Activated B cell treated with CpG ODN at 0.5 μM for 24 hours (primary cell): ENCODE measurements around the gene TATDN2. TPM values are rescaled to one million over a fixed set of nuclear protein-coding genes. Genes with fewer than 3 reads are reported as not detected.

Experiments
- ATAC-seq: fragments of 200-7000 bp; cut with Tn5 transposase; one replicate; pipeline ENCODE4 v1.10.0; 2021; ENCODE audit warnings: low read depth, mild to moderate bottlenecking, moderate library complexity
- CTCF ChIA-PET: fragments of 350-600 bp; sonication (Branson Sonifier 250); formaldehyde crosslinking; loops from one replicate; lab custom pipeline; 2021; ENCODE audit warnings: antibody characterized with exemption; lab: Charles Lee
- POLR2A ChIA-PET: fragments of 350-600 bp; sonication (Branson Sonifier 250); formaldehyde crosslinking; loops from one replicate; lab custom pipeline; 2021; ENCODE audit warnings: antibody characterized with exemption; lab: Charles Lee
- DNase-seq: peaks from one replicate; pipeline ENCODE4 v3.0.0; 2022
- H3K27ac Mint-ChIP-seq: one replicate; pipeline ENCODE4 v1.8.0; 2020; ENCODE audit warnings: mixed read lengths
- H3K27me3 Mint-ChIP-seq: one replicate; pipeline ENCODE4 v1.8.0; 2021; ENCODE audit warnings: mixed read lengths
- H3K36me3 Mint-ChIP-seq: one replicate; pipeline ENCODE4 v1.8.0; 2021; ENCODE audit warnings: low read depth, mixed read lengths
- H3K4me1 Mint-ChIP-seq: one replicate; pipeline ENCODE4 v1.8.0; 2021; ENCODE audit warnings: mixed read lengths
- H3K4me3 Mint-ChIP-seq: one replicate; pipeline ENCODE4 v1.8.0; 2020; ENCODE audit warnings: mild to moderate bottlenecking, mixed read lengths
- H3K9me3 Mint-ChIP-seq: one replicate; pipeline ENCODE4 v1.8.0; 2020; ENCODE audit warnings: mixed read lengths
- intact Hi-C: fragments of 100-400 bp; cut with micrococcal nuclease; formaldehyde crosslinking; loops from one replicate; pipeline ENCODE4 v1.15.1; 2024
- total RNA-seq: library from RNA; stranded (reverse); gene quantifications from 2 replicates; pipeline ENCODE4 v1.2.3, GENCODE V29; 2022
- TF ChIP-seq, protein P1 (sequence below): fragments of 200-600 bp; IDR thresholded peaks from one replicate; pipeline ENCODE4 v1.8.0; 2022; ENCODE audit warnings: antibody characterized with exemption, mild to moderate bottlenecking

Gene TATDN2
- total RNA-seq, 1 donor from 2014 or later: 55.6 TPM

DNA sequence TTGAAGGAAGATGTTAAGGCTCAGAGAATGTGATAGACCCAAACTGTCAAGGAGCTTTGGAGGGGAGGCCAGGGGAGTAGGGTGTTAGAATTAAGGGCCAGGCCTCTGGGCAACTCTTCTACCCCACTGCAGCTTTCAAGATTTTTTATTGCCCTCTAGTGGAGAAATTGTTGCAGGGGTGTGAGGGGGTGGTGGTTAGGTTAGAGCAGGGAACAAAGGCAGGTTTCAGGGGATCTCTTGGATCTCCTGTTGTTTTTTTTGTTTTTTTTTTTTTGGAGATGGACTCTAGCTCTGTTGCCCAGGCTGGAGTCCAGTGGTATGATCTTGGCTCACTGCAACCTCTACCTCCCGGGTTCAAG, 74.1 kb downstream of the TATDN2 start:
- peaks cover 31% of the 10 kb centered on the region for H3K4me1 Mint-ChIP-seq
- DNase-seq (no peak), ATAC-seq (no peak)
- no peaks in the 10 kb centered on the region for H3K9me3 Mint-ChIP-seq
- H3K27ac Mint-ChIP-seq: no peak overlapping the region
- intact Hi-C loops: loop anchor here (5.0 to 10.0 kb wide), 3 partner anchors 528 to 1360 kb away; partner anchors contain the start of genes ARPC4, RAD18 and TADA3
- TF ChIP-seq, protein P1, sequence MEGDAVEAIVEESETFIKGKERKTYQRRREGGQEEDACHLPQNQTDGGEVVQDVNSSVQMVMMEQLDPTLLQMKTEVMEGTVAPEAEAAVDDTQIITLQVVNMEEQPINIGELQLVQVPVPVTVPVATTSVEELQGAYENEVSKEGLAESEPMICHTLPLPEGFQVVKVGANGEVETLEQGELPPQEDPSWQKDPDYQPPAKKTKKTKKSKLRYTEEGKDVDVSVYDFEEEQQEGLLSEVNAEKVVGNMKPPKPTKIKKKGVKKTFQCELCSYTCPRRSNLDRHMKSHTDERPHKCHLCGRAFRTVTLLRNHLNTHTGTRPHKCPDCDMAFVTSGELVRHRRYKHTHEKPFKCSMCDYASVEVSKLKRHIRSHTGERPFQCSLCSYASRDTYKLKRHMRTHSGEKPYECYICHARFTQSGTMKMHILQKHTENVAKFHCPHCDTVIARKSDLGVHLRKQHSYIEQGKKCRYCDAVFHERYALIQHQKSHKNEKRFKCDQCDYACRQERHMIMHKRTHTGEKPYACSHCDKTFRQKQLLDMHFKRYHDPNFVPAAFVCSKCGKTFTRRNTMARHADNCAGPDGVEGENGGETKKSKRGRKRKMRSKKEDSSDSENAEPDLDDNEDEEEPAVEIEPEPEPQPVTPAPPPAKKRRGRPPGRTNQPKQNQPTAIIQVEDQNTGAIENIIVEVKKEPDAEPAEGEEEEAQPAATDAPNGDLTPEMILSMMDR: no peak
- ChIA-PET CTCF (interaction anchor here (2.1 kb wide), 1 partner anchor 390 kb away, joined by 5 read pairs; no protein-coding TSS in a partner anchor), POLR2A (interaction anchor here (0.6 to 2.8 kb wide), 5 partner anchors 67 to 479 kb away, joined by 4 to 18 read pairs (median 11); partner anchors contain the start of genes CRELD1, EMC3 and RPUSD3)
- H3K27me3 Mint-ChIP-seq: peaks cover 9% of the 10 kb centered on the region
- H3K4me3 Mint-ChIP-seq: no peak overlapping the region
- peaks cover 17% of the 10 kb centered on the region for H3K36me3 Mint-ChIP-seq

DNA sequence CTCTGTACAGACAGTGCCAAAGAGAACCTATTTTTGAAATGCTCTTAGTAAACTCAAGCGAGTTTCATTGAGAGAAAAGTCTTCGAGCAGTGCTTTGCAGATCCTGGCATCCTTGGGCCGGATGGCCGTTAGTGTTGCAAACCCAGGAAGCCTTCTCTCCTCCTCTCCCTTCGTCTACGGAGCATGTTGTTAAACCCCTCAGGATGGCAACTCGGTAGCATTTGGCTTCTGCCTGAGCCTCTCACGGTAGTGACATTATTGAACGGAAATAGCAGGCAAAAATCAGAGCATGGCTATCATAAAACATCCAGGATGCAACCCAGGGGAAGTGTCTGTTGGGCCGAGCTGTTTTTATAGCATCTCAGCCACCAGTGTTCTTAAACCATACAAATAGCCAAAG, 79.3 kb downstream of the TATDN2 start:
- Mint-ChIP-seq H3K27ac (no peak overlapping the region), H3K36me3 (no peaks in the 10 kb centered on the region), H3K9me3 (no peaks in the 10 kb centered on the region), H3K27me3 (peaks cover 27% of the 10 kb centered on the region), H3K4me3 (no peak overlapping the region), H3K4me1 (peaks cover 8% of the 10 kb centered on the region)
- ChIA-PET POLR2A (no interaction called here), CTCF (no interaction called here)
- TF ChIP-seq, protein P1: no peak
- DNase-seq: no peak
- ATAC-seq: no peak
- intact Hi-C loops: loop anchor here (10.0 kb wide), 1 partner anchor 533 kb away; the partner anchor contains the start of genes ARPC4 and TADA3

DNA sequence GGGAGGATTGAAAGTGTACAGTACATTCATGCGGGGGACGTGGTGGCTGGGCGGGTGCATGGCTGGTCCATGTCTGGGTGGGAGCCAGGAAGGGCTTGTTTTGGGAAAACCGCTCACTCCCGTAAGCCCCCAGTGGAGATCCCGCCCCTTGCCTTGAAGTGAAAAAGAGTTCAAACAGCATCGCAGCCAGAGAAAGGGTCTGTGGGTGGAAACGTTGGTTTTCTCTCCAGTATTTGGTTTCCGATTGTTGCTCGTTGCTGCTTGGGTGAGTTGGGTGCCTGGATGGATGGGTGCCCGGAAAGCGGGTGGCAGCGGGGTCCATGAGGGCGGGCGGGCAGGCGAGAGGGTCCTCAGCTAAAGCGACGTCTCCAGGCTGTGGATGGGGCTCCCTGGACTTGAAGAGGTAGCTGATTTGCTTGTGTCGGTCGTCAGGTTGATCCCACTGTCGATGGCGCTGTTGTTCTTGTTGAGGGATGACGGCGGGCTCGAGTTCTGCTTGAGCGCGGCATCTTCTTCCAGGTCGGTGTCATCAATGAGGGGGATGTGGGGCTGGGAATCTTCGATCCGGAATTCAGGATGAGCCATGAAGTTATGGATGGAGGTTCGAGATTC, 80.3 kb downstream of the TATDN2 start:
- intact Hi-C loops: loop anchor here (10.0 kb wide), 1 partner anchor 534 kb away; the partner anchor contains the start of genes ARPC4 and TADA3

DNA sequence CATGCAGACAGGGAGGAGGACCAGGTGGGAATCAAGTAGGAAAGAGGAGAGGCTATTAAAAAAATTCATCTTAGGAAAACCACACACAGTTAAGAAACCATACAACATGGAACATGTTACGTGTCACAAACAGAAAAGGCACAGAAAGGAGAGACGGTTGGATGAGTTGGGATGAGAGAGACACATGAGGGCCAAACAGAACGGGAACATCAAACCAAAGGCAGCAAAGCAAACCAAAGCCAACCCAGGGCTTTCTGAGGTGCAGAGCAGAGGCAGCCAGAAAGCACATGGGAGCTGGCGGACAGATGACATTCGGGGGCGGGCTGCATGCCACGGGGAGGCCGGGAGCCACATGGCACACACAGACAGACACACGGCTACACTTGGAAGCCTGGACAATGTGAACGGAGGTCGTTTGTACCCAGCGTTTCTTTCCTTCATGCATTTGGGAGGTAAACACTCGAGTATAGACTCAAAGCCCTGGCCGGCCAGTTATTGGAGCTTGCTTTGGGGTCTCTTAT, 81.3 kb downstream of the TATDN2 start:
- Mint-ChIP-seq H3K4me1 (peaks cover 23% of the 10 kb centered on the region), H3K9me3 (no peaks in the 10 kb centered on the region), H3K36me3 (no peaks in the 10 kb centered on the region), H3K4me3 (no peak overlapping the region), H3K27me3 (peaks cover 27% of the 10 kb centered on the region), H3K27ac (no peak overlapping the region)
- CTCF ChIA-PET: no interaction called here
- ATAC-seq: no peak
- no peak for DNase-seq
- POLR2A ChIA-PET: no interaction called here
- intact Hi-C loops: loop anchor here (10.0 kb wide), 1 partner anchor 535 kb away; the partner anchor contains the start of genes ARPC4 and TADA3
- TF ChIP-seq, protein P1: no peak

More for the DNA sequence above, 80.3 kb downstream of the TATDN2 start:
- Mint-ChIP-seq H3K36me3 (no peaks in the 10 kb centered on the region), H3K27ac (no peak overlapping the region), H3K4me1 (peaks cover 18% of the 10 kb centered on the region), H3K27me3 (peaks cover 27% of the 10 kb centered on the region), H3K4me3 (no peak overlapping the region), H3K9me3 (no peaks in the 10 kb centered on the region)
- TF ChIP-seq, protein P1: no peak
- ATAC-seq: no peak
- ChIA-PET POLR2A (no interaction called here), CTCF (no interaction called here)
- no peak for DNase-seq

DNA sequence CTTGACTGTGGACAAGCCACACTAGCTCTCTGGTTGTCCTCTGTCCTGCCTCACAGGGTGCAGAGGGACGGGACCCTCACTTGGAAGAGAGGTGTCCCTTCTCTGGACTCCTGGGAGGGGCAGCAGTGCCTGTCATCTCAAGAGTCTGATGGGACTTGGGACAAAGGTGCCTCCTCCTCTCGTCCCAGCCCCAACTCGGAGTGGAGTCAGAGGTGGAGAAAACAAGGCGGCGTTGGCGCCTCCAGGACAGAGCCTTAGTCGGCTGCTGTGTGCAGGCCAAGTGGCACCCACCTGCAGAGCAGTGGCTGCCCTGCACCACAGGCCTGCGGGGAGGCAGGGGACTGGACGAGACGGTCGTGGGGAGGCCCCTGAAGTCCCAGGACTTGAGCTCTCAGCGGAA, 82.1 kb downstream of the TATDN2 start:
- Mint-ChIP-seq H3K4me3 (no peak overlapping the region), H3K9me3 (no peaks in the 10 kb centered on the region), H3K27me3 (peaks cover 27% of the 10 kb centered on the region), H3K4me1 (peaks cover 23% of the 10 kb centered on the region), H3K27ac (no peak overlapping the region), H3K36me3 (no peaks in the 10 kb centered on the region)
- ATAC-seq: no peak
- TF ChIP-seq, protein P1: no peak
- ChIA-PET CTCF (no interaction called here), POLR2A (no interaction called here)
- DNase-seq: no peak
- intact Hi-C loops: no loop called here

Other genes starting within 250 kb of the TATDN2 start
- 26.8 and 31.4 TPM in 2 replicates for gene FANCD2, start 222.0 kb upstream of the TATDN2 start, total RNA-seq
- gene FANCD2OS, start 140.2 kb upstream of the TATDN2 start, total RNA-seq: not detected in 2 replicates
- gene BRK1, start 132.8 kb upstream of the TATDN2 start, total RNA-seq: 123 and 141 TPM in 2 replicates
- gene VHL, start 106.7 kb upstream of the TATDN2 start, total RNA-seq: 91.0 and 105 TPM in 2 replicates
- 8.6 and 8.8 TPM in 2 replicates for gene IRAK2, start 83.5 kb upstream of the TATDN2 start, total RNA-seq
- 1.4 and 2.8 TPM in 2 replicates for gene GHRL, start 44.5 kb downstream of the TATDN2 start, total RNA-seq
- gene SEC13, start 72.7 kb downstream of the TATDN2 start, total RNA-seq: 86.1 and 86.9 TPM in 2 replicates